GM12891 (cell line): ENCODE measurements around the gene ATP1B2.

Experiments used
- POLR2A ChIP-seq: IDR thresholded peaks from 2 replicates; pipeline ENCODE4 v1.6.1; 2011; ENCODE audit warnings: low read depth, low read length, control low read depth
- POLR2AphosphoS5 ChIP-seq: IDR thresholded peaks from 2 replicates; pipeline ENCODE4 v1.6.1; 2011; ENCODE audit warnings: low read depth, low read length, control low read depth

GRCh38 chr17:7704601-7705268, 54.0 kb downstream of the ATP1B2 start, which contains the start of gene EFNB3:
- no peak for TF ChIP-seq POLR2A
- no peak for TF ChIP-seq POLR2AphosphoS5
